ENCODE results near the gene ZNF624.

ZNF624 gene

DNA sequence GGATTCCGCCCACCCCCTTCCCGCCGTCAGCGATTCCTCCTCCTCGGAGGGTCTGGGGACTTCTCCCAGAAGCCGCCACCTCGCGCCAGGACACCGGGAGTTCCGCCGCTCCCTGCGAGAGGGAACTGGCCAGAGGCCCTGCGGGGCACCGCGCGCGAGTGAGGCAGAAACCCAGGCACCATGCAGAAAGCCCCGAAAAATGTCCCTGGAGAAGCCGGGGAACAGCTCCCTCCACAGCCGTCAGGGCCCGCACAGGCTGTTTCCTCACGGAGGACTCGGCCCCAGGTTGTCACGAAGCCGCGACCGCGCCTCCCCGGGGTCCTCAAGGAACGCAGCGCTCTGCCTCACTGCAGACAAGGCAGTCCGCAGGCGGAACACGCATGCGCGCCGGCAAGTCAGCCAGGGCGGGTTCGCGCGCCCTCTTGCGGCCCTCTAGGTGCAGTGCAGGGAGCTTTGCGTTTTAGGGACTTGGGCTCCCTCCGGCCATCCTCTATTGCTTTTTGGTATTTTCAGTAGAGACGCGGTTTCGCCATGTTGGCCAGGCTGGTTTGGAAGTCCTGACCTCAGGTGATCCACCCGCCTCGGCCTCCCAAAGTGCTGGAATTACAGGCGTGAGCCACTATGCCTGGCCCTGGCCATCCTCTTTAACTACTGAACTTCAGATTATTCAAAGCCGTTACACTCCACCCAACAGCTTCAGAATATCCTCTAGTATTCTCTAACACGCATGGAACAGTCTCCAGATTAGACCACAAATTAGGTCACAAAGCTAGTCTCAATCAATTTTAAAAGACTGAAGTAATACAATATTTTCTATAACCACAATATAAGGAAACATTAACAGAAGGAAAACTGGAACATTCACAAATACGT is 64.3 kb downstream of the ZNF624 start:
- H3K4me1 ChIP-seq (ENCODE audit: control insufficient read depth in 1 of 2, insufficient read depth in 1 of 2, low read depth in 1 of 2, low read length in 1 of 2), result peaks cover 10 to 13% of the 10 kb centered on the region in 2 experiments
- TF ChIP-seq, protein P1, sequence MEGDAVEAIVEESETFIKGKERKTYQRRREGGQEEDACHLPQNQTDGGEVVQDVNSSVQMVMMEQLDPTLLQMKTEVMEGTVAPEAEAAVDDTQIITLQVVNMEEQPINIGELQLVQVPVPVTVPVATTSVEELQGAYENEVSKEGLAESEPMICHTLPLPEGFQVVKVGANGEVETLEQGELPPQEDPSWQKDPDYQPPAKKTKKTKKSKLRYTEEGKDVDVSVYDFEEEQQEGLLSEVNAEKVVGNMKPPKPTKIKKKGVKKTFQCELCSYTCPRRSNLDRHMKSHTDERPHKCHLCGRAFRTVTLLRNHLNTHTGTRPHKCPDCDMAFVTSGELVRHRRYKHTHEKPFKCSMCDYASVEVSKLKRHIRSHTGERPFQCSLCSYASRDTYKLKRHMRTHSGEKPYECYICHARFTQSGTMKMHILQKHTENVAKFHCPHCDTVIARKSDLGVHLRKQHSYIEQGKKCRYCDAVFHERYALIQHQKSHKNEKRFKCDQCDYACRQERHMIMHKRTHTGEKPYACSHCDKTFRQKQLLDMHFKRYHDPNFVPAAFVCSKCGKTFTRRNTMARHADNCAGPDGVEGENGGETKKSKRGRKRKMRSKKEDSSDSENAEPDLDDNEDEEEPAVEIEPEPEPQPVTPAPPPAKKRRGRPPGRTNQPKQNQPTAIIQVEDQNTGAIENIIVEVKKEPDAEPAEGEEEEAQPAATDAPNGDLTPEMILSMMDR (IDR thresholded peaks at IDR 0.05), result peak; percentile 96
- H3K4me3 ChIP-seq (ENCODE audit: low read depth in 1 of 2, low read length in 1 of 2), result peak overlapping the region; percentile 69 to 74
- peaks cover 53% of the 10 kb centered on the region for H3K27me3 ChIP-seq
- no peaks in the 10 kb centered on the region for H3K9me3 ChIP-seq
- no peaks in the 10 kb centered on the region for H3K36me3 ChIP-seq
- H3K27ac ChIP-seq, result no peak overlapping the region

DNA sequence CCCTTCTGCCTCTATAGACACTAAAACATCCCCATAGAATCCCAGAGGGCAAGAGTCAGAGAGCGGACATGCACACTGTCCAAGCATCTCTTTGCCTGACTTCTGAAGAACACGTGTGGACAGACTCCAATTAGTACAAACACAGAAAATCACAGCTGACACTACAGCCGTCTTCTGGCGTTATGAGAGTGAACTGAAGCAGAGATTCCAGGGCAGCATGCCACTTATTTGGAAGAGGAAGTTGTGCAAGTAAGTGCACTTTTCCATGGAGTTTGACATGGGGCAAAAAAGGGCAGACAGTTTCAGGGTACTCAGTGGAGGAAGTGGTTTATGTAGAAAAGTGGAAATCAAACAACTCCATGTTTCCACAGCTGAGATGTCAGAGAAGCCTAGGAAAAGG is 67.9 kb downstream of the ZNF624 start:
- TF ChIP-seq, protein P1 (IDR thresholded peaks at IDR 0.05), result no peak
- Histone ChIP-seq H3K27ac (no peak overlapping the region), H3K36me3 (no peaks in the 10 kb centered on the region), H3K9me3 (no peaks in the 10 kb centered on the region), H3K27me3 (peaks cover 74% of the 10 kb centered on the region), H3K4me3 (ENCODE audit: low read depth in 1 of 2, low read length in 1 of 2) (no peak overlapping the region), H3K4me1 (ENCODE audit: control insufficient read depth in 1 of 2, insufficient read depth in 1 of 2, low read depth in 1 of 2, low read length in 1 of 2) (peaks cover 16 to 19% of the 10 kb centered on the region in 2 experiments)

DNA sequence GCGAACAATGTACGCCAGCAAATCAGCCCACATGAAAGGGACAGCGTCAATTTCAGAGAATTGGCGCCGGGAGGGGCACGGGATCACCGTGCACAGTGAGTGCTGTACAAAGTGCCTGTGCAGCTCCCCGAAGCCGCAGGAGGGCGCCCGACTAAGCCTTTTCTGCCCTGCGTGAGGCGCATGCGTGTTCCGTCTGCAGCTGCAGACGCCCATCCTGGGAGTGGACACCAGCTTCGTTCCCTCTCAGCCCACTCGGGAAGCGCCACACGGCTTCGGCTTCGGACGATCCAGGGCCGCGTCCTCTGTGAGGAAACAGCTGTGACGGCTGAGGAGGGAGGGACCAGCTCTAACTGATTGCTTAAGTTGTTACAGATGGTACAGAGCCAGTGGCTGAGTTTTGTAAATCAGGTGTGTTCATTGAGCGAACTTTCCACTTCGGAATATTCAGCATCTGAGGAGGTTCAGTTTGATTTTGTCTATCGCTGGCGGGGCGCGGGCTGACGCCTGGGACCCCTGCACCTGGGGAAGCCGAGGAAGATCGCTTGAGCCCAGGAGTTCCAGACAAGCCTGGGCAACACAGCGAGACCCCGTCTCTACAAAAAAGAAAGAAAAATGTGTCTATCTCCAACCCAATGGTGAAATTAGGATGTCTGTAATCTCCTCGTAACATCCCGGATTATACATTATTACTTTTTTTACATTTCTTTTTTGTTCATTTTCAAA is 69.2 kb downstream of the ZNF624 start:
- Histone ChIP-seq H3K4me3 (ENCODE audit: low read depth in 1 of 2, low read length in 1 of 2) (peak overlapping the region; percentile 47 to 54), H3K36me3 (no peaks in the 10 kb centered on the region), H3K4me1 (ENCODE audit: control insufficient read depth in 1 of 2, insufficient read depth in 1 of 2, low read depth in 1 of 2, low read length in 1 of 2) (peaks cover 16 to 17% of the 10 kb centered on the region in 2 experiments), H3K9me3 (no peaks in the 10 kb centered on the region), H3K27ac (no peak overlapping the region), H3K27me3 (peaks cover 72% of the 10 kb centered on the region)
- TF ChIP-seq, protein P1 (IDR thresholded peaks at IDR 0.05), result peak; percentile 62

DNA sequence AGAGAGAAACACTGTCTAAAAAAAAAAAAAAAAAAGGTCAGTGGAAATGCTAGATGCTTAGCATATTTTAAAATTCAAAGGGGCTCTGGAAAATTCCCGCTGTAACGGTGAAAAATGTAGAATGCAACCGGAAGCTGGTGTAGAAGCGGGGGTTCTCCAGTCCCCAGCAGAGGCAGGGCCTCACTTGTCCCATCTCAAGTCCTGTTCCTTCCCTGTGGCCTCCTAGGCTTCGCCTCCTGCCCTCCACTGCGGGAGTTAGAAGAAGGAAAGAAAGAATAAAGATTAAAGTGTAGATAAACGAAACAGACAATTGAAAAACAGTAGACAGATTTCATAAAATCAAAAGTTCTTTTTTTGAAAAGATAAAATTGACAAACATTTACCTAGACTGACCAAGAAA is 69.9 kb downstream of the ZNF624 start:
- H3K4me1 ChIP-seq (ENCODE audit: control insufficient read depth in 1 of 2, insufficient read depth in 1 of 2, low read depth in 1 of 2, low read length in 1 of 2), result peaks cover 10 to 11% of the 10 kb centered on the region in 2 experiments
- peak overlapping the region in 1 of 2 experiments; percentile 54 for H3K4me3 ChIP-seq (ENCODE audit: low read depth in 1 of 2, low read length in 1 of 2)
- peaks cover 65% of the 10 kb centered on the region for H3K27me3 ChIP-seq
- H3K9me3 ChIP-seq, result no peaks in the 10 kb centered on the region
- H3K27ac ChIP-seq, result no peak overlapping the region
- H3K36me3 ChIP-seq, result no peaks in the 10 kb centered on the region
- TF ChIP-seq, protein P1 (IDR thresholded peaks at IDR 0.05), result no peak

GRCh38 chr17:16573466-16573865 is 80.2 kb downstream of the ZNF624 start:
- no peak overlapping the region for H3K27ac ChIP-seq
- no peaks in the 10 kb centered on the region for H3K36me3 ChIP-seq
- TF ChIP-seq, protein P1 (IDR thresholded peaks at IDR 0.05), result no peak
- H3K4me1 ChIP-seq (ENCODE audit: control insufficient read depth in 1 of 2, insufficient read depth in 1 of 2, low read depth in 1 of 2, low read length in 1 of 2), result peaks cover 8 to 9% of the 10 kb centered on the region in 2 experiments
- no peak overlapping the region for H3K4me3 ChIP-seq (ENCODE audit: low read depth in 1 of 2, low read length in 1 of 2)
- H3K27me3 ChIP-seq, result peaks cover 36% of the 10 kb centered on the region
- no peaks in the 10 kb centered on the region for H3K9me3 ChIP-seq

All from neutrophil (primary cell).